HTERT RPE-1 (cell line): ENCODE data around the gene TEKT5.
"Not testable (repeated sequence)": the region's sequence is repeated elsewhere in the genome, so short reads cannot be mapped to it uniquely, and the experiment has no call there.

Source experiments
- in situ Hi-C: fragments of 300-500 bp; cut with MboI; formaldehyde crosslinking; loops from 4 replicates; pipeline ENCODE4 v1.14.3; 2020; ENCODE audit warnings: low sequenced_read_pairs

Gene TEKT5

DNA sequence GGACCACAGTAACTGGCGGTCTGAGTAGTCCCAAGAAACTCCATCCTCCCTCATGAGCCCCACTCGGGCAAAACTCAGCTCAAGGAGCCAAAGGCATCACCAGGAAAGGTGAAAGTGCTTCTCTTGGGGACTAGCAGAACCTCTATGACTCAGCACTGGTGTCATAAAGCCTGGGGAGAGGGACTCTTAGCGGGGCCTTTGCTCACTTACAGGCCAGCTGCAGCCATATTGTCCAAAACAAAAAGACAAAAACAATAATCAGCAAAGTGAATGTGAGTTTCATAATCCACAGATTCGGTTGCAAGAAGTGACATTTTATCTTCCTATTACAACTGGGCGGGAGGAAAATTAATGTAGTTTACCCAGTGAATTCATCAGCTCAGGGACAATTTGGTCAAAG is at the start of gene TEKT5:
TSS of gene TEKT5 (minus strand) at position 101 of the 400 bp plus-strand sequence. CDS start at position 44, 57 bp downstream.
- in situ Hi-C loops = no loop called here

DNA sequence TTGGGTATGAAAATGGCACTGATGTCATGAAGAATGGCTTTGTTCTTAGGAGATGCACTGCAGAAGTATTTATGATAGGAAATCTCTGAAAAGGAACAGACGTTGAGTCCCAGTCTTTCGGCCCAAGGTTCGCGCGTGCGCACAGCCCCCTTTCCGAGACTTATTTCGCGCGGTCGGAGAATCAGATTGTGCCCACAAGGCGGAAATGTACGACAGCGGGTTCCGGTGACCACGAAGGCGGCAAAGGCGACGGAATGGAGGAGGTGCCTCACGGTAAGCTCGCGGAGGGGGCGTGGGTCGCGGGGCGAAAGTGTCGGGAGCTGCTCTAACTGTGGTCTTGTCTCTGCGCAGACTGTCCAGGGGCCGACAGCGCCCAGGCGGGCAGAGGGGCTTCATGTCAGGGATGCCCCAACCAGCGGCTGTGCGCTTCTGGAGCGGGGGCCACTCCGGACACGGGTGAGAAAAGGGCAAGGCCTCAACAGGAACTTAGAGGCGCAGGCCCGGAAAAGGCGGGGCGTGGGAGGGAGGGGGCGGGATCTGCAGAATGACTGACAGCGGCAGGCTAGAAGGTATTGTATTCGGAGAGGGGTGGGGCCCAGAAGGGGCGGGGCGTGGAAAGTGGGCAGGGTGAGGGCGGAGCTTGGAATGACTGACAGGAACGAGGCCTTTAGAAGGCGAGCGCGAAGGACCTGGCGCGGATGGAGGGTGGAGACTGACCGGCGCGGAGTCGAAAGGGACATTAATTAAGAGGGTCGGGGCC is 49.1 kb upstream of the TEKT5 start, which contains the start of gene NUBP1:
TSS of gene NUBP1 (plus strand) at position 233 of the 760 bp plus-strand sequence. CDS start at position 255, 22 bp downstream.
- in situ Hi-C loops = no loop called here

DNA sequence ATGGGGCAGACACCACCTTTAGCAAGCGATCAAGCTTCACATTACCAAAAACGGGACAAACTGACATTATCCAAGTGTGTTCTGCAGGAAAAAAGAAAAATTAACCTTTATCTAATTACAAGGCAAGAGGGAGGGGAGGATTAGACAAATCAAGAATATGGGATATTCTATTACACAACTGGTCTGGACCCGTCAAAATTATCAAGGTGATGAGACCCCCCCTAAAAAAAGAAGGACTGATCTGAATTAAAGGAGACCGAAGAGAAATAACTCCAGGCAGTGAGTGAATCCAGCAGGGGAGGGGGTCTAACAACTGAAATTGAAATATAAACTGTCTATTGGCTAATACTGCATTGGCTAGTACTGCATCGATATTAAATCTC is 48.5 kb upstream of the TEKT5 start:
- in situ Hi-C loops = no loop called here

DNA sequence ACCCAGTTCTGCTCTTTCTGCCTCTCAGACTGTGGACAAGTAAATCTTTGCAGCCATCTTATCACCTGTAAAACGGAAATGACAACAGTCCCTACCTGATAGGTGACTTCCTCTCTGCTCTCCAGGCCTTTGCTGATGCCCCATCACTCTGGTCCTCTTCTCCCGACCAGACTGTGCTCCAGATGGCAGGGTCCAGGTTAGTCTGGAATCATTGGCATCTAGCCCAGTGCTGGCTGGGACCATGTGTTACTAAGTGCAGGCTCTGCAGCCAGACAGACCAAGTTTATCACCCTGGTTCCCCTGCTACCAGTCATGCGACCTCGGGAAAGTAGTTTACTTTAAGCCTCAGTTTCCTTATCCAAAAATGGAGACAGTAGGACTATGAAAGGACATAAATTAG is 47.1 kb upstream of the TEKT5 start:
- in situ Hi-C loops = no loop called here

DNA sequence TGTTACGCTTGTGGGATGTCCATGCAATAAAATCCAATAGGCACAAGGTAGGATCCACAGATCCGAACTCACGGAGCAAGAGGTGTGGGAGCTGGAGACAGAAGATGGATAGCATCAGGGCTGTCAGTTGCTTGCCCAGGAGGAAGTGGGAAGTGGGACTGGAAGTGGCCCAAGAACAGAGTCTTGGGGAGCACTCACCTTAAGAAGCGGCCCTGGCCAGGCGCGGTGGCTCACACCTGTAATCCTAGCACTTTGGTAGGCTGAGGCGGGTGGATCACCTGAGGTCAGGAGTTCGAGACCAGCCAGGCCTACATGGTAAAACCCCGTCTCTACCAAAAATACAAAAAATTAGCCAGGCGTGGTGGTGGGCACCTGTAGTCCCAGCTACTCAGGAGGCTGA is 46.5 kb upstream of the TEKT5 start:
- in situ Hi-C loops = not testable (repeated sequence)

DNA sequence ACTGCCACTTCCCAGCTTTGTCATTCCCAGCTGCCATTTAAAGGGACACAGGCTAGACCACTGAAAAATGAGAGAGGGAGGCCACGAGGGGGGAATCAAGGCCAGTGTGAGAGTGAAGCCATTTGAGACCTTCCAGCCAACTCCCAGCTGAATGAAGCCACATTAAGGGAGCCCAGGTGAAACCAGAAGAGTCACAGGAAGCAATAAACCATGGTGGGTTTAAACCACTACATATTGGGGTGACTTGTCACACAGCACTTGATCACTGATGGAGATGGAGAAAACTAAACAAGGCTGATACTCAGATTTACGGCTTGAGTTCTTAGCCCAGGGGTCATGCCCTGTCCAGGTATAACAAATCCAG is 46.1 kb upstream of the TEKT5 start:
- in situ Hi-C loops = no loop called here

DNA sequence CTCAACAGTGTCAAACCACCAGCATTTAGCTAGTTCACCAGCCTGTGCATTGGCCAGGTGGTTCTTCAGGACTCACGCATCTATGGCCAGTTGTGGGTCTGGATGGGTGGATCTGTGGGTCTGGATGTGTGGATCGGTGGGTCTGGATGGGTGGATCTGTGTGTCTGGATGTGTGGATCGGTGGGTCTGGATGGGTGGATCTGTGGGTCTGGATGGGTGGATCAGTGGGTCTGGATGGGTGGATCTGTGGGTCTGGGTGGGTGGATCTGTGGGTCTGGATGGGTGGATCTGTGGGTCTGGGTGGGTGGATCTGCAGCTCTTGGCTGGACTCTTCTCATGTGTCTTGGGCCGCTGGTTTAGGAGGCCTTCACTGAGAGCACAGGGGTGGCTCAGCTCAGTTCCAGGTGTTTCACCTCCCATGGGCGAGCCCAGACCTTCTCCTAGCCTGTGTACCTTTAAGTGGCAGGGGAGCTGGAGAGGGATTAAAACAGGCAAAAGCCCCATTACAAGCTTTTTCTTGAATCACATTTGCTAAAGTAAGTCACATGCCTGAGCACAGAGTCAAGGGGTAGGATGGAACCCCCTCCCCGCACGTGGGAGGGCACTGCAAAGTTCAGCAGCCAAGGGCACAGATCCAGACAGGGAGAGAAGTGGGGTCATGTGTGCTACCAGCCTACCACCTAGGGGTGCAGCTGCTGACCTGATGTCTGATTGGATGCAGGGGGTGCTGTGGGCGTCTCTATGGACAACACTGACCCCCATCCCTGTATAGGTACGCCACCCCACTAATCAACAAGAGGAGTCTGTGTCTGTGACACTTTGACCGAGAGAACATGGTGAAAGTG is 45.5 kb upstream of the TEKT5 start:
- in situ Hi-C loops = no loop called here

DNA sequence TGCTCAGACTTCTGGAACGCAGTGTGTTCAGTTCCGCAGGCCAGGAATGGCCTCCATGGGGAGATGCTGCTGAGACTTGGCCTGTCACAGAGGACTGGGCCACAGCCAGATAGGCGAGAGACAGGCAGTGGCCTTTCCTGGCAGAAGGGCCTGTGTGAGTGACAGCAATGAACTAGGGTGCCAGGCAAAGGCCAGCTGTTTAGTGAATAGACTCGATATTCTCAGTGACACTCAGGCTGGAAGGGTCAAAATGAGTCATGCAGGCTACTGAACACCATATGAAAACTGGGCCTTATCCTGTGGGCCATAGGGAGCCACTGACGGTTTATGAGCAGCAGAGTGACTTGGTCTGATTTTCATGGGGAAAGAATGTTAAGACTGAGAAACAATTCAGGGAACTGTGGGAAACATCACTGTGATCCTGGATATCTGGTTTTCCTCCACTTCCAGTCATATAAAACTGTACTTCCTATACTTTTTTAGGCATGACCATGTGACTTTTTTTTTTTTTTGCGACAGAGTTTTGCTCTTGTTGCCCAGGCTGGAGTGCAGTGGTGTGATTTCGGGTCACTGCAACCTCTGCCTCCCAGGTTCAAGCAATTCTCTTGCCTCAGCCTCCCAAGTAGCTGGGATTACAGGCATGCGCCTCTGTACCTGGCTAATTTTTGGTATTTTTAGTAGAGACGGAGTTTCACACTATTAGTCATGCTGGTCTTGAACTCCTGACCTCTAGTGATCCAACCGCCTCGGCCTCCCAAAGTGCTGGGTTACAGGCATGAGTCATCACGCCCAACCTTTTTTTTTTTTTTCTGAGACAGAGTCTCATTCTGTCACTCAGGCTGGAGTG is 43.7 kb upstream of the TEKT5 start:
- in situ Hi-C loops = no loop called here

DNA sequence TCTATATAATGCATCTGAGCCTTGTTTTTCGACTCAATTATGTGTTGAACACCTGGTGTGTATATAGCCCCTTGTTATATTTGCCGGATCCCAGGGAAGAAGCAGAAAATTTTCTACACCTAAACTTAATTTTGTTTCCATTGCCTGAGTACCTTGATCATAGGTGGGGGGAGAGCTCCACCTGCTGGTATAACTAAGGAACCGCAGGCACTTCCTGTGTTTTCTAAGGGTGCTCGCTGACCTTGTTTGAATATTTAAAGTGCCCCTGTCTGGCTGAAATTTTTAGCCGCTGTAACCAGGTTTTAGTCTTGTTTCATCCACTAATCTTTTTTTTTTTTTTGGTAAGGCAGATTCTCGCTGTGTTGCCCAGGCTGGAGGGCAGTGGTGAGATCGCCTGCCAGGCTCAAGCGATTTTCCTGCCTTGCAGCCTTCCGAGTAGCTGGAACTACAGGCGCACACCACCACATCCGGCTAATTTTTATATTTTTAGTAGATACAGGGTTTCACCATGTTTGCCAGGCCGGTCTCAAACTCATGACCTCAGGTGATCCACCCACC is 42.4 kb upstream of the TEKT5 start:
- in situ Hi-C loops = no loop called here

DNA sequence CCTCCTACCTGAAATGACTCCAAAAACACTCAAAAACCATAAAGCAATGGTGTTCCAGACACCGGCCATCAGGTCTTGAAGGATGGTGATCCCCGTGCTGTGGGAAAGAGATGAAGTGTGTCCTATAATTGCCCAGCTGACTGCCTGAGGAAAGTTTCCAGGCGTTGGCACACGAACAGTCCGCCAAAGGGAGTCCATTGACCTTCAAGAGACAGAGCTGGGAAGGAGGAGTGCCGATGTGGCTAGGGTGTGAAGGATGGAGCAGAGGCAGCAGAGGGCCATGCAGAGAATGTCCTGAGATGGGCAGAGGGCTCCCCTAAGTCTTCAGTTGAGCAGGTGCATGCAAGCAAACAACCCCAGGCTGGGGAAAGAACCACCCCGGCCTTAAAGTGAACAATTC is 37.1 kb upstream of the TEKT5 start:
- in situ Hi-C loops = no loop called here

DNA sequence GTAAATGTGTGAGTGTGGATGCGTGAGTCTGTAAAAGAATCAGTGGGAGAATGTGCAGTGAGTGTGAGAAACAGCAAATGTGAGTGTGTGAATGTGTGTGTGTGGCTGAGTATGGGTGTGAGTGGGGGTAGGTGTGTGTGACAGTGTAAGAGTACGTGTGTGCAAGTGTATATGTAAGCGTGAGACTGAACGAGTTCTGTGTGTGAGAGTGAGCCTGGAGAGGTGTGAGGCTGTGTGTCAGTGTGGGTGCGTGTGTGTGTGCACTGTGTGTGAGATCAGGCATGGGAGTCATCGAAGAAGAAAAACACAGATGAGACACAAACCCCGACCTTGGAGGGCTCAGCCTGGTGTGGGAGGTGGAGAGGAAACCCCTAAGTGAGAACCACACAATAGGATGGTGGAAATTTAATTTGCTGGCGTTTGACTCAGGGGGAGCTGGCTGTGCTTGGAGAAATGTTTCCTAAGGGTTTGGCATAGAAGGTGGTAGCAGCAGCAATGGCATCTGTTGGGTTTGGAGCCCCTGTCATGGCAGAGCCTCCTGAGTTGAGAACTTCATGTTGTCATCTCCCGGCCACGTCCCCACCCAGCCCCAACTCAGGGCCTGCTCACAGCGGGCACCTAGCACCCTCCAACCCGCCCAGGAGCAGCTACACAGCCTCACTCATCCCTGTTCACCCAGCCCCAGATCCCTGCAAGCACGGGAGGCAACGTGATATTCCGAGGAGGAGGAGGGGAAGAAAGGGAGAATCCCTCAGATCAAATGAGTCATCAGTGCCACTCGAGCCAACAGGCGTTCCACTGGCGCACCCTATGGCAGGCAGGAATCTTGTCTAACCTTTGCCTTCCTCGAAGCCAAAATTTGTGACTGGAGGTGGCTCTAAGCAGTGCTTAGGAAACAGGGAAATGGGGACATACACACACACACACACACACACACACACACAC is 34.6 kb upstream of the TEKT5 start:
- in situ Hi-C loops = no loop called here

DNA sequence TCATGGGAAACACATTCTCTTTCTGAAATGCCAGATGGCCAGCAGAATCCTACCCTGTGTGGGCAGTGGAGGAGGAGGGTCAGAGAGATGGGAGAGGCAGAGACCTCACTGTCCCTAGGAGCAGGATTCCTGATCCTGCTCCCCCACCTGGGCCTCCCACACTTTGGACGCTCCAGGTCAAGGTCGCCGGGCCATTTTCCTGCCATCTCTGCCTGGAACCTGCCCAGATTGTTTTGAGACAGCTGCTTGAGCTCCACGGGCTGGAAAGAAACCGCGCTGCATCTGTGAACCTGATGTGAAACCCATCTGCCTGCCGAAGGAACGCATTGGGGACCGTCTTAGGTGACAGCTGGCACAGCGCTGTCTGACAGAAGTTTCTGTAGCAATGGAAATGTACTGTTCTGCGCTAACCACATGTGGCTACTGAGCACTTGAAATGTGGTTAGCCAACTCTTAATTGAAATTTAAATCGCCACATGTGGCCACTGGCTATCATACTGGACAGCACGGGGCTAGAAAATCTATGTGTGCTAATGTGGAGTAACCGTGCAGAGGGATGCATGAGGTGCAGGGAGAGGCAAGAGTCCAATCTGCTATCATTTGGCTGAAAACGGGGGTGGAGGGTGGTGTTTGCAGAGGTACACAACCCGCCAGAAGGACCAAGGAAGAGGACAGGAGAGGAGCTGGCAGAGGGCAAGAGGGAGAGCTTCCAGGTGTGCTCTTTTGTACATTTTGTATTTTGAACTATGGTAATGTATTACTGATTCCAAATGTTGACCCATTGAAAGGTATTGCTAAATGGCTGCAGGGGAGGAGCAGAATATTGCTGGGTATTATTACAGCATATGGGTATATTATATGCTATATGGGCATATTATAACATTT is 33.5 kb upstream of the TEKT5 start:
- in situ Hi-C loops = no loop called here

DNA sequence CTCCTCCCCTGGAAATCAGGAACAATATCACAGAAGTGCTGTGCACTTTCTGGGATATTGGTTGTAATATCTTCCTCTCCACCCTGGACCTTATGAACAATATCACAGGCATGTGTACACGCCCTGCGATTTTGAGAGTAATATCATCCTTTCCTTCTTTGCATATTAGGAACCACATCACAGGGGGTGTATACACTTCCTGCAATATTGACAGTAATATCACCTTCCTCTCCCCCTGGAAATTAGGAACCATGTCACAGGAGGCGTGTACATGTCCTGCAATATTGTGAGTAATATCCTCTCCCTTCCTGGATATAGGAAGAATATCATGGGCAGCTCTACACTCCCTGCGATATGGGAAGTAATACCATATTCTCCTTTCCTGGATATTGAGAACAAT is 14.2 kb upstream of the TEKT5 start:
- in situ Hi-C loops = no loop called here

DNA sequence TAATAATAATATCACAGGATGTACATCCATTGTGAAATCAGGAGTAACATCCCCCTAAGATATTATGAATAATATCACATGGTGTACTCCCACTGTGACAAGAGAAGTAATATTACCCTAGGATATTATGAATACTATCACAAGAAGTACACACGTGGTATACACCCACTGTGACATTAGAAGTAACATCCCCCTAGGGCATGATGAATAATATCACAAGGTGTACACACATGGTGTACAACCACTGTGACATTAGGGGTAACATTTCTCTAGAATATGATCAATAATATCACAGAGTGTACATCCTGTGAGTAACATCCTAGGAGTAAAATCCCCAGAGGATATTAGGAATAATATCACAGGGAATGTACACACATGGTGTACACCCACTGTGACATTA is 5.0 kb upstream of the TEKT5 start:
- in situ Hi-C loops = no loop called here

DNA sequence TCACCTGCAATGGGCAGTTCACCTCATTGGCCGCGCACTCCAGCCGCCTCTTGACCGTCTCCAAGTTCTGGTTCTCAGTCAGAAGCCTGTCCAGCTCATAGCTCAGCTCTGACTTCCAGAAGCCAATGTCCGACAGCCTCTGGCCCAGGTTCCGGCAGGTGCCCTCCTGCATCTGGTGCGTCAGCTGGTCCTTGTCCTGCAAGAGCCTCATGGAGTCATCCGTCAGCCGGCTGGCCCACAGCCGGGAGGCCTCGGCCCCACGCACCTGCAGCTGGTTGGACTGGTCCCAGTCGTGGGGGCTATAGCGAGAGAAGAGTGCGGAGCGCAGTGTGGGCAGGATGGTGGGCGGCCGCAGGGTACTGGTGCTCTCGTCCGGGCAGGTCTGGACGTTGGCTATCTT is 424 bp downstream of the TEKT5 start:
- in situ Hi-C loops = no loop called here

DNA sequence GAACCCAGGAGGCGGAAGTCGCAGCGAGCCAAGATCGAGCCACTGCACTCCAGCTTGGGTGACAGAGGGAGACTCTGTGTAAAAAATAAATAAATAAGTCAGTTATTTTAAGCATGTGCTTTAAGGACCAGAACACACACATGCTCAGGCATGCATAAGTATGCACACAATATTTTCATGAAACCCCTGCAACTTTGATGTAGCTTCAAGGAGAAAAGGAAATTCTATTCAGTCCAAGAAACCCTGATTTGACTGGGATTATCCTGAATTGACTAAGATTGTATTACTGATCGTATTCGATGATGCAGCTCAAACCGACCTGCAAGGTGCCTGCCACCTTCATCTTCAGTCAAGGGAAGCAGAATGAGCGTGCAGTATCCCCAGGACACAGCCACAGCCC is 841 bp downstream of the TEKT5 start:
- in situ Hi-C loops = no loop called here

DNA sequence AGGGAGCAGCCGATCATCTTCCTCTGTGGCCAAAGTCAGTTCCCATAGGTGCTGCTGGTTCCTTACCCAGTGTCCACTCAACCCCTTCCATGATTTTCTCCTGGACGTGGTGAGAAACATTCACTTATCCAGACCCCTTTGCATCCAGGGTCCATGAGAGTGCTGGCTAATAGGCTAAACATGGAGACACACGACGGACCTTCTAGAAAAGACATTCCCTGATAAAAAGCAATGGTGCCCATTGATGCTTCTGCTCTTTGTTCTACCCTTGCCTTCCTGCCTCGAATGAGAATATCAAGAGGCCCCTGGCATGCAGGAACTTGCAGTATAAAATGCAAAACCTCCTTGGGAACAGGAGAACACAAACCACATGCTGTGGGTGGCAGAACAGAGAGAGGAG is 2.3 kb downstream of the TEKT5 start:
- in situ Hi-C loops = no loop called here

DNA sequence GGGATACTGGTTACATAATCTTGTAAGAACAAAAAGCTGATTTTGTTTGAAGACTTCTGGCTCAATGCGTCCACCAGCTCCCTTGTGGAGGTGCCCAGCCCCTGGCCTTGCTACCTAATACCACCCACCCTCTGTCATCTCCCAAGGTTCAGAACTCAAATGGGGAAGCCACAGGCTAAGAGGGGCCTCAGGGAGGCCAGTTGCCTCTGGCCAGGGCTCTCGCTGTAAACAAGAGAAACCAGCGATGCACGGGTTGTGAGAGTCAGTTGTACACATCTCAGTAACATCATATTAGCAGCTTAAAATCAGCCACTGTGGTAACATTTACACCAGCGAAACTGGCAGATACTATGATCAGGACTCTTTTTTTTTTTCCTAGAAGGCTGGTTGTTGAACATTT is 6.0 kb downstream of the TEKT5 start:
- in situ Hi-C loops = no loop called here

DNA sequence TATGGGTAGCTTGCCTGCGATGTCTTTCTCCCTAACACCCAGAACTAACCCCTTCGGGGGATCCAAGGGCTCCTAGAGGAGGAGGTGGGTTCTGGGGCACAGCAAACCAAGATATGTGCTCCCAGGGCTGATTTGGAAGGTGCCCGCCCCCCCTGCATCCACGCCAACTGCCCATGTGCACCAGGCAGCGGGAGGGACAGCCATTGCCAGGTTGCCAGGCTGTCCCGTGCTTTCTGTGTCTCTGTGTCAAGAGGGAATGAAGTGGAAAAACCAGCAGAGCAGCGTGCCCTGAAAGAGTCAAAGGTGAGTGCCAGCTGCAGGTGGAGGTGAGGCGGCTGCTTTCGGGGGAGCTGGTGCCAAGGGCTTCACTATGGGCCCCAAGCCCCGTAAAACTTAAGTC is 6.4 kb downstream of the TEKT5 start:
- in situ Hi-C loops = no loop called here
